GM12878 (cell line): ENCODE measurements around the gene DISC1. TPM values are rescaled to one million over a fixed set of nuclear protein-coding genes. Genes with fewer than 3 reads are reported as not detected.

Experiments used
- DPF2 ChIP-seq: fragments of 450-650 bp; IDR thresholded peaks from 2 replicates; pipeline ENCODE4 v1.6.1; 2017; ENCODE audit warnings: mild to moderate bottlenecking
- SMAD1 ChIP-seq: fragments of 450-650 bp; IDR thresholded peaks from 2 replicates; pipeline ENCODE4 v1.6.1; 2018; ENCODE audit warnings: mild to moderate bottlenecking, low read depth; ENCODE audit not compliant: partially characterized antibody
- ZBTB11 ChIP-seq: fragments of 450-650 bp; formaldehyde crosslinking; IDR thresholded peaks from 2 replicates; pipeline ENCODE4 v1.5.0; 2022; ENCODE audit warnings: mild to moderate bottlenecking, missing genetic modification characterization
- ZBTB40 ChIP-seq: fragments of 450-650 bp; IDR thresholded peaks from 2 replicates; pipeline ENCODE4 v1.6.1; 2016; ENCODE audit warnings: mild to moderate bottlenecking, moderate library complexity, borderline replicate concordance
- ZNF622 ChIP-seq: fragments of 450-650 bp; IDR thresholded peaks from 2 replicates; pipeline ENCODE4 v1.6.1; 2017; ENCODE audit warnings: mild to moderate bottlenecking, inconsistent platforms
- polyA plus RNA-seq, 11 experiments: library from polyadenylated mRNA; depleted of rRNA in 4 of 11; unstranded in 6 of 11; stranded (reverse) in 5 of 11; fragments of >200 nt; fragmentation: Nextera tagmentation in 4 of 11; fragmentation: Illumina TruSeq in 1 of 11; extraction: Ambion mirVana in 4 of 11; extraction: Trizol in 1 of 11; gene quantifications; 1 replicate in 1 of 11; 2 replicates in 10 of 11; pipeline versions ENCODE4 v1.2.1 to v1.2.3, GENCODE V29; 2011 to 2016; ENCODE audit warnings: inconsistent platforms in 2 of 11, missing spikeins in 2 of 11, low read depth in 1 of 11
- total RNA-seq, 4 experiments: library from RNA; depleted of rRNA in 3 of 4; stranded (reverse); fragments of >200 nt in 3 of 4; fragmentation: Illumina TruSeq in 1 of 4; extraction: Trizol in 1 of 4; gene quantifications; 2 replicates each; pipeline versions ENCODE4 v1.2.1 to v1.2.3, GENCODE V29; 2013 to 2021

Gene DISC1
- total and polyA plus RNA-seq, 10 of the 15 experiments (the other 5 are each of a cell fraction or from before 2014, with no cell fraction given): 0.05 to 0.72 (median 0.19) TPM; not detected in 1

GRCh38 chr1:231850786-231851185 lies 224.2 kb downstream of the DISC1 start (continued):
- TF ChIP-seq ZBTB40 (no peak), ZNF622 (no peak), ZBTB11 (CRISPR knock-in tag) (no peak), SMAD1 (no peak), DPF2 (no peak)
